Endothelial cell of umbilical vein (primary cell): Measurements from ENCODE around the gene PPM1H. TPM values are rescaled to one million over a fixed set of nuclear protein-coding genes. Genes with fewer than 3 reads are reported as not detected.

Experiments
- BruUV-seq: library from RNA; stranded (reverse); fragments of 400-500 nt; replicated peaks from 2 replicates; lab custom pipeline; 2021; lab: Mats Ljungman, UMichigan
- CTCF ChIA-PET: fragments of 300-600, 350-600 bp; sonication (Branson Sonifier 250); formaldehyde crosslinking; loops from one replicate; lab custom pipeline; 2021; ENCODE audit warnings: antibody characterized with exemption, inconsistent platforms; lab: Charles Lee
- POLR2A ChIA-PET: fragments of 300-600, 350-600 bp; sonication (Branson Sonifier 250); formaldehyde crosslinking; loops from one replicate; lab custom pipeline; 2021; ENCODE audit warnings: antibody characterized with exemption, inconsistent platforms; lab: Charles Lee
- DNase-seq: peaks from one replicate; pipeline ENCODE4 v3.0.0-alpha.2; 2011; ENCODE audit warnings: low read depth, low spot score
- FAIRE-seq: peaks from 2 replicates; lab custom pipeline; 2011; peaks lifted over from hg19 to GRCh38; lab: Jason Lieb, UNC
- H2AFZ ChIP-seq: 2 replicates; pipeline ENCODE4 v1.6.0; 2012; ENCODE audit warnings: low read depth, low read length, control low read depth, inconsistent platforms
- H3K27ac ChIP-seq: 2 replicates; pipeline ENCODE4 v1.5.1; 2011; ENCODE audit warnings: low read depth, mild to moderate bottlenecking, control low read depth, low read length, moderate library complexity; ENCODE audit not compliant: insufficient read depth
- H3K27me3 ChIP-seq, 2 experiments: 2 replicates each; pipeline versions ENCODE4 v1.6.0 to v1.6.1; 2011; ENCODE audit warnings: low read length in 2 of 2, mixed read lengths in 1 of 2; ENCODE audit not compliant: control insufficient read depth in 2 of 2, insufficient read depth in 2 of 2
- H3K36me3 ChIP-seq, 2 experiments: 2 replicates in 1 of 2; 3 replicates in 1 of 2; pipeline ENCODE4 v1.5.1; 2011; ENCODE audit warnings: low read length in 2 of 2, mild to moderate bottlenecking in 1 of 2, moderate library complexity in 1 of 2; ENCODE audit not compliant: control insufficient read depth in 2 of 2, insufficient read depth in 2 of 2; ENCODE audit errors: extremely low read depth in 1 of 2
- H3K4me1 ChIP-seq: 3 replicates; pipeline ENCODE4 v1.5.1; 2011; ENCODE audit warnings: mild to moderate bottlenecking, low read length; ENCODE audit not compliant: control insufficient read depth, insufficient read depth; ENCODE audit errors: extremely low read depth
- H3K4me2 ChIP-seq: 2 replicates; pipeline ENCODE4 v1.6.1; 2011; ENCODE audit warnings: low read length, control low read depth, mixed read lengths; ENCODE audit not compliant: insufficient read depth
- H3K4me3 ChIP-seq, 3 experiments: fragments of 200-600 bp in 1 of 3; sonication (generic), shearing (Covaris generic) in 1 of 3; replicated peaks in 1 of 3; 2 replicates each; pipeline ENCODE4 v1.5.1; 2011 to 2016; ENCODE audit warnings: control low read depth in 3 of 3, low read length in 3 of 3, mild to moderate bottlenecking in 2 of 3, inconsistent platforms in 1 of 3, low read depth in 1 of 3, moderate library complexity in 1 of 3; ENCODE audit not compliant: insufficient read depth in 1 of 3
- H3K79me2 ChIP-seq: 2 replicates; pipeline ENCODE4 v1.6.0; 2012; ENCODE audit warnings: low read length, inconsistent platforms; ENCODE audit not compliant: control insufficient read depth, insufficient read depth
- H3K9ac ChIP-seq: replicated peaks from 2 replicates; pipeline ENCODE3; 2011; ENCODE audit warnings: low read length, control low read depth; ENCODE audit not compliant: insufficient read depth; ENCODE audit errors: extremely low read depth
- H3K9me1 ChIP-seq: replicated peaks from 3 replicates; pipeline ENCODE4 v1.6.0; 2011; ENCODE audit warnings: mild to moderate bottlenecking, low read length; ENCODE audit not compliant: control insufficient read depth, insufficient read depth; ENCODE audit errors: extremely low read depth
- H3K9me3 ChIP-seq: replicated peaks from 2 replicates; pipeline ENCODE4 v1.5.1; 2012; ENCODE audit warnings: low read length, inconsistent platforms; ENCODE audit not compliant: control insufficient read depth, insufficient read depth
- H4K20me1 ChIP-seq: replicated peaks from 2 replicates; pipeline ENCODE3; 2011; ENCODE audit warnings: mild to moderate bottlenecking, low read length; ENCODE audit not compliant: control insufficient read depth, insufficient read depth; ENCODE audit errors: extremely low read depth
- CTCF ChIP-seq, 2 donors: IDR thresholded peaks; 1 replicate in 1 of 2; 2 replicates in 1 of 2; pipeline ENCODE4 v1.5.1; 2011; ENCODE audit warnings: low read length in 2 of 2, mild to moderate bottlenecking in 2 of 2, moderate library complexity in 2 of 2, control low read depth in 1 of 2, inconsistent platforms in 1 of 2, low read depth in 1 of 2; ENCODE audit not compliant: insufficient read depth in 1 of 2; ENCODE audit errors: extremely low read depth in 1 of 2
- EZH2 ChIP-seq: IDR thresholded peaks from 2 replicates; pipeline ENCODE4 v1.6.1; 2012; ENCODE audit warnings: borderline replicate concordance, low read depth, mild to moderate bottlenecking, moderate library complexity, low read length, inconsistent platforms; ENCODE audit not compliant: severe bottlenecking
- FOS ChIP-seq: IDR thresholded peaks from 2 replicates; pipeline ENCODE4 v1.6.1; 2011; ENCODE audit warnings: mild to moderate bottlenecking, low read length, moderate library complexity, borderline replicate concordance; ENCODE audit not compliant: insufficient read depth
- GATA2 ChIP-seq: IDR thresholded peaks from 2 replicates; pipeline ENCODE4 v1.7.0; 2011; ENCODE audit warnings: low read depth, mild to moderate bottlenecking, moderate library complexity, mixed read lengths, low read length; ENCODE audit not compliant: insufficient read length, insufficient read depth
- JUN ChIP-seq: IDR thresholded peaks from 2 replicates; pipeline ENCODE4 v1.6.1; 2011; ENCODE audit warnings: borderline replicate concordance, low read depth; ENCODE audit not compliant: insufficient read length, insufficient read depth
- MAX ChIP-seq: IDR thresholded peaks from 2 replicates; pipeline ENCODE4 v1.6.1; 2011; ENCODE audit not compliant: insufficient read depth, insufficient read length
- MYC ChIP-seq: IDR thresholded peaks from one replicate; pipeline ENCODE4 v1.6.1; 2011; ENCODE audit warnings: mild to moderate bottlenecking, low read depth, low read length
- POLR2A ChIP-seq: IDR thresholded peaks from 2 replicates; pipeline ENCODE4 v1.6.1; 2012; ENCODE audit warnings: low read depth, mild to moderate bottlenecking, control low read depth, low read length
- POLR2AphosphoS5 ChIP-seq: IDR thresholded peaks from 2 replicates; pipeline ENCODE4 v1.6.1; 2012; ENCODE audit warnings: low read depth, mild to moderate bottlenecking, control low read depth, low read length, moderate library complexity; ENCODE audit not compliant: insufficient read depth
- dilution Hi-C: fragments of 300-500 bp; cut with MboI; formaldehyde crosslinking; loops from one replicate; pipeline ENCODE4 v1.15.0; 2019; ENCODE audit warnings: low sequenced_read_pairs; ENCODE audit not compliant: extremely low pct_ligation_motif_present
- intact Hi-C: fragments of 100-400 bp; cut with micrococcal nuclease; formaldehyde crosslinking; loops from one replicate; pipeline ENCODE4 v1.10.0; 2022
- polyA plus RNA-seq, 4 experiments: library from polyadenylated mRNA; depleted of rRNA in 3 of 4; stranded (reverse) in 3 of 4; unstranded in 1 of 4; fragments of >200 nt; gene quantifications; 2 replicates each; pipeline versions ENCODE4 v1.2.1 to v1.2.3, GENCODE V29; 2011 to 2012; ENCODE audit warnings: missing spikeins in 1 of 4
- total RNA-seq: library from RNA; stranded (reverse); gene quantifications from 2 replicates; pipeline ENCODE4 v1.2.3, GENCODE V29; 2021

PPM1H gene
- total and polyA plus RNA-seq, 2 donors (not counting 3 experiments of a cell fraction or from before 2014, with no cell fraction given), result 1.0 to 7.2 TPM

GRCh38 chr12:62673028-62673815, 261.7 kb downstream of the PPM1H start:
- ChIA-PET CTCF (no interaction called here), POLR2A (interaction anchor here (0.7 kb wide), 1 partner anchor 22 kb away, joined by 3 read pairs; no protein-coding TSS in a partner anchor)
- Histone ChIP-seq H3K27ac (no peak overlapping the region), H3K79me2 (no peaks in the 10 kb centered on the region), H3K36me3 (no peaks in the 10 kb centered on the region), H3K4me3 (no peak overlapping the region), H3K9ac (no peak overlapping the region), H3K4me2 (no peak overlapping the region), H3K27me3 (no peaks in the 10 kb centered on the region), H3K4me1 (no peaks in the 10 kb centered on the region), H4K20me1 (no peaks in the 10 kb centered on the region), H3K9me3 (no peaks in the 10 kb centered on the region), H2AFZ (no peak overlapping the region), H3K9me1 (no peaks in the 10 kb centered on the region)
- intact Hi-C loops (no loop called here), dilution Hi-C loops (no loop called here)
- DNase-seq, result no peak
- no TSS peak for BruUV-seq
- no peak for FAIRE-seq
- no peak for TF ChIP-seq MYC
- no peak for TF ChIP-seq EZH2

- no peak overlapping the region for H2AFZ ChIP-seq
- no peaks in the 10 kb centered on the region for H4K20me1 ChIP-seq
- BruUV-seq, result no TSS peak
- ChIA-PET CTCF (no interaction called here), POLR2A (no interaction called here)
- dilution Hi-C loops, result no loop called here
- DNase-seq (no peak), FAIRE-seq (no peak)
- no peaks in the 10 kb centered on the region for H3K9me1 ChIP-seq
- TF ChIP-seq EZH2, result no peak
- TF ChIP-seq POLR2AphosphoS5, result no peak
- no peak for TF ChIP-seq MYC
- TF ChIP-seq CTCF (IDR thresholded peaks at IDR 0.05; ENCODE audit: extremely low read depth in 1 of 2, insufficient read depth in 1 of 2, low read depth in 1 of 2, low read length in 2 of 2), result no peak
- TF ChIP-seq FOS, result no peak
- TF ChIP-seq JUN, result no peak
- no peak for TF ChIP-seq GATA2
- no peak for TF ChIP-seq POLR2A
- no peak for TF ChIP-seq MAX
- intact Hi-C loops, result no loop called here
- H3K27me3 ChIP-seq, result no peaks in the 10 kb centered on the region
- no peaks in the 10 kb centered on the region for H3K9me3 ChIP-seq
- no peaks in the 10 kb centered on the region for H3K4me1 ChIP-seq
- H3K4me2 ChIP-seq, result no peak overlapping the region
- H3K27ac ChIP-seq, result no peak overlapping the region
- H3K9ac ChIP-seq, result no peak overlapping the region
- no peaks in the 10 kb centered on the region for H3K79me2 ChIP-seq
- no peaks in the 10 kb centered on the region for H3K36me3 ChIP-seq
- H3K4me3 ChIP-seq, result no peak overlapping the region
Observed at GRCh38 chr12:62670986-62671720, 263.8 kb downstream of the PPM1H start.
